Measurements from ENCODE around the gene UPP1.

The UPP1 gene

DNA sequence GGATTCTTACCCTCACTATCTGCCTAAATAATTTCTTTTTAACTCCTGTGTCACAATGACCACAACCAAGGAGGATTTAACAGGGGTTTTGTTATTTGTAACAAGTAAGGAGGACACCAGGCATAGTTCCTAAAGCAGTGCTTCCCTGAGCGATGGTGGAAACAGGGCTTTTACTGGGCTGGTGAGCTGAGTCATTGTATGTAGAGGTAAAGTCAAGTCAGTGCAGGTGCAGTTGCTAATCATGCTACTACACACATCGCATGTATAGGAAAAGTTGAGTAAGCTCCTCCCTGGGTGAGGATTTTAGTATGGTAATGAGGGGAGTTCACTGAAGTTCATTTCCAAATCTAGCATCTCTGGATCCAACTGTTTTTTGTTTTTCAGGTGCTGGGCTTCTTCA, 59.2 kb downstream of the UPP1 start:
- no peak for FAIRE-seq

DNA sequence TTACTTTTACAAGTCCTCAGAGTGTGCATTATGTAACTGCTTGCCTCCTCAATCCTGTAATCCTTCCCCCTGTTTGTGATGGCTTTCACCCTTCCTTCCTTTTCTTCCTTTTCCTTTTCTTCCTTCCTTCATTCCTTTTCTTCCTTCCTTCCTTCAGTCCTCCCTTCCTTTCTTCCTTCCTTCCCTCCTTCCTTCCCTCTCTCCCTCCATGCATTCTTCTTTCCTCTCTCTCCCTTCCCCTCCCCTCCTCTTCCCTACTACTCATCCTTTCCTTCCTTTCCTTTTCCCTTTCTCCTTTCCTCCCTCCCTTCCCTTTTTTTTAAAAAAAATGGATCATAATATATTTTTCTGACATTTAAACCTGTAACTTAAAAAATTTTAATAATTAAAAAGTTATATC, 60.0 kb downstream of the UPP1 start:
- FAIRE-seq (no peak), DNase-seq (ENCODE audit: insufficient read length, low spot score) (no peak)

More for the DNA sequence above, 59.2 kb downstream of the UPP1 start:
- no peak for DNase-seq (ENCODE audit: insufficient read length, low spot score)

DNA sequence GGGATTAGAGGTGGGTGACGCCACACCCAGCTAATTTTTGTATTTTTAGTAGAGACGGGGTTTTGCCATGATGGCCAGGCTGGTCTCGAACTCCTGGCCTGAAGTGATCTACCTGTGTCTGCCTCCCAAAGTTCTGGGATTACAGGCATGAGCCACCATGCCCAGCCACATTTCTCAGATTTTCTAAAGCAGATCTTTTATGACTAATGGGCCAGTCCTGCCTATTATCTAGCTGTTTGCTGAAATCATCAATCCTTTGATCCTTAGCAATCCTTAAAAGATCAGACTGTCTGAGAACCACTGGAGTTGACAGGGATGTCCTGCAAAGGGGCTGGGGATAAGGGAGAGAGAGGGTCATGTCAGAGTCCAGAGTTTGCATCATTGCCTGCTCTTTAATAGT, 61.0 kb downstream of the UPP1 start:
- FAIRE-seq (no peak), DNase-seq (ENCODE audit: insufficient read length, low spot score) (no peak)

DNA sequence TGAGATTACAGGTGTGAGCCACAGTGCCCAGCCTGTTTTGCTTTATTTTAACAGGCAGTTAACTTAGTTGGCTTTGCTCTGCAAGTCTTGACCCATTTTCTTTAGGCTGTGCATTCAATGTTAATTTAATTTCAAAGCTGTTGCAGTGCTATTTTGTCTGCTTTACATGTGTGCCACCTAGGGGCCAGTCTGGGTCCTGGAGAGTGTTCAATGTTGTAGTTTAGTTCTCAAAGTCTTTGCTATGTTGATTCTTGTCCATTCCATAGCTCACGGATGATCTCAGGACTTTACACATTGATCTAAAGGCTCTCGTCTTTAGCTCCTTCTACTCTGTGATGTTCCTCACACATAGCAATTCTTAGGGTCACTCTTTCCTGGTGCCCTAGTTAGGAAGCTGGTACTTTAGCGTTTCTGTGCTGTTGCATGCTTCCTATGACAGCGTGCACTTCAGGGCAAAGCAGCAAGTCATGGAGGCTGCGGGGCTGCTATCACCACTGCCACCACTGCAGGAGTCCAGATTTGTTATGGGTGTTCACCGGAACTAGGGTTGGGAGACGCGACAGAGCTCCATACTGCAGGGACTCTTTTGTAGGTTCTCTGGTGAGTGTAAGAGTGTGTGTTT, 65.8 kb downstream of the UPP1 start:
- peak; percentile 53 for DNase-seq (ENCODE audit: insufficient read length, low spot score)
- FAIRE-seq: peak; percentile 54

Data from HTR-8/SVneo (cell line).